K562 (cell line): ENCODE data around the gene SCG3. TPM values are rescaled to one million over a fixed set of nuclear protein-coding genes. Genes with fewer than 3 reads are reported as not detected.

ENCODE experiments used
- ARID3A ChIP-seq: IDR thresholded peaks from 2 replicates; pipeline ENCODE4 v1.6.1; 2012; ENCODE audit warnings: low read depth, low read length, improper control_type of control experiment, borderline replicate concordance
- CBFB ChIP-seq: sonication (generic); formaldehyde crosslinking; IDR thresholded peaks from 2 replicates; pipeline ENCODE4 v1.4.0; 2020; ENCODE audit warnings: mild to moderate bottlenecking, missing genetic modification reagents
- CREB1 ChIP-seq, 2 experiments: sonication (generic) in 1 of 2; formaldehyde crosslinking in 1 of 2; IDR thresholded peaks; 2 replicates each; pipeline versions ENCODE4 v1.6.1 to v1.8.0; 2012 to 2022; ENCODE audit warnings: inconsistent platforms in 1 of 2, mild to moderate bottlenecking in 1 of 2, missing genetic modification reagents in 1 of 2, moderate library complexity in 1 of 2
- CTCFL ChIP-seq: IDR thresholded peaks from 2 replicates; pipeline ENCODE4 v1.6.1; 2011; ENCODE audit warnings: borderline replicate concordance, low read depth, mild to moderate bottlenecking, moderate library complexity, low read length; ENCODE audit not compliant: insufficient read depth, poor library complexity, severe bottlenecking
- DNMT1 ChIP-seq: fragments of 450-650 bp; IDR thresholded peaks from 2 replicates; pipeline ENCODE4 v1.6.1; 2016; ENCODE audit warnings: antibody characterized with exemption, mild to moderate bottlenecking
- ELK1 ChIP-seq: sonication (generic); formaldehyde crosslinking; IDR thresholded peaks from 2 replicates; pipeline ENCODE4 v1.8.1; 2022; ENCODE audit warnings: missing genetic modification reagents
- ETV6 ChIP-seq, 3 experiments: fragments of 150-350 bp in 1 of 3; sonication (generic) in 1 of 3; formaldehyde crosslinking in 1 of 3; IDR thresholded peaks; 2 replicates each; pipeline versions ENCODE4 v1.6.1 to v1.8.0; 2014 to 2022; ENCODE audit warnings: borderline replicate concordance in 2 of 3, low read depth in 2 of 3, antibody characterized with exemption in 1 of 3, low read length in 1 of 3, mild to moderate bottlenecking in 1 of 3, missing genetic modification reagents in 1 of 3
- FOXM1 ChIP-seq, 2 experiments: fragments of 450-650 bp in 1 of 2; sonication (generic) in 1 of 2; formaldehyde crosslinking in 1 of 2; IDR thresholded peaks; 2 replicates each; pipeline versions ENCODE4 v1.6.1 to v1.9.0; 2017 to 2022; ENCODE audit warnings: low read depth in 2 of 2, mild to moderate bottlenecking in 2 of 2, missing genetic modification reagents in 1 of 2, moderate library complexity in 1 of 2
- HBP1 ChIP-seq: fragments of 450-650 bp; formaldehyde crosslinking; IDR thresholded peaks from 2 replicates; pipeline ENCODE4 v1.4.0; 2022; ENCODE audit warnings: missing genetic modification characterization
- HDAC1 ChIP-seq, 2 experiments: fragments of 450-650 bp; IDR thresholded peaks; 2 replicates each; pipeline ENCODE4 v1.6.1; 2016 to 2017; ENCODE audit warnings: inconsistent platforms in 1 of 2, mild to moderate bottlenecking in 1 of 2, moderate library complexity in 1 of 2
- HMG20B ChIP-seq: fragments of 250-450 bp; sonication (Bioruptor Pico); IDR thresholded peaks from 2 replicates; pipeline ENCODE4 v1.5.0; 2021; ENCODE audit warnings: mild to moderate bottlenecking
- KDM2B ChIP-seq: fragments of 250-450 bp; sonication (Bioruptor Pico); IDR thresholded peaks from 2 replicates; pipeline ENCODE4 v1.8.0; 2021; ENCODE audit warnings: mild to moderate bottlenecking, moderate library complexity
- MAZ ChIP-seq, 2 experiments: fragments of 450-650 bp in 1 of 2; sonication (generic) in 1 of 2; formaldehyde crosslinking; IDR thresholded peaks in 1 of 2; conservative IDR thresholded peaks in 1 of 2; 2 replicates each; pipeline versions ENCODE4 v1.4.0 to v1.5.0; 2020; ENCODE audit warnings: mild to moderate bottlenecking in 1 of 2, missing genetic modification reagents in 1 of 2
- MECOM ChIP-seq: fragments of 250-450 bp; sonication (Bioruptor Pico); IDR thresholded peaks from 2 replicates; pipeline ENCODE4 v1.8.0; 2022; ENCODE audit warnings: inconsistent platforms
- MTA2 ChIP-seq: fragments of 450-650 bp; IDR thresholded peaks from 2 replicates; pipeline ENCODE4 v1.6.1; 2016; ENCODE audit warnings: low read depth
- NFIC ChIP-seq: fragments of 450-650 bp; IDR thresholded peaks from 2 replicates; pipeline ENCODE4 v1.6.1; 2017; ENCODE audit warnings: mild to moderate bottlenecking, inconsistent platforms
- POLR3G ChIP-seq: IDR thresholded peaks from 2 replicates; pipeline ENCODE4 v1.6.1; 2011; ENCODE audit not compliant: insufficient read length, insufficient replicate concordance; ENCODE audit errors: extremely low read depth
- PRMT5 ChIP-seq: sonication (generic); formaldehyde crosslinking; IDR thresholded peaks from 2 replicates; pipeline ENCODE4 v1.5.0; 2020; ENCODE audit warnings: missing genetic modification reagents
- PYGO2 ChIP-seq: fragments of 450-650 bp; IDR thresholded peaks from 2 replicates; pipeline ENCODE4 v1.6.1; 2016; ENCODE audit warnings: mild to moderate bottlenecking, missing genetic modification characterization, moderate library complexity, missing compliant biosample characterization
- U2AF1 ChIP-seq: fragments of 200-400 bp; formaldehyde crosslinking; optimal IDR thresholded peaks from 2 replicates; pipeline ENCODE3; 2017; ENCODE audit warnings: mild to moderate bottlenecking, low read depth, low read length, moderate library complexity
- ZNF583 ChIP-seq: fragments of 250-450 bp; sonication (Bioruptor Pico); IDR thresholded peaks from 2 replicates; pipeline ENCODE4 v1.4.0; 2020
- ZNF695 ChIP-seq: fragments of 450-650 bp; formaldehyde crosslinking; IDR thresholded peaks from 2 replicates; pipeline ENCODE4 v1.4.0; 2020; ENCODE audit warnings: mild to moderate bottlenecking, moderate library complexity
- polyA plus RNA-seq, 8 experiments: library from polyadenylated mRNA; depleted of rRNA in 4 of 8; stranded (reverse) in 5 of 8; unstranded in 3 of 8; fragments of >200 nt; fragmentation: Nextera tagmentation in 2 of 8; fragmentation: Illumina TruSeq in 1 of 8; extraction: Ambion mirVana in 2 of 8; extraction: Trizol in 1 of 8; gene quantifications; 2 replicates each; pipeline versions ENCODE4 v1.2.1 to v1.2.3, GENCODE V29; 2011 to 2014; ENCODE audit warnings: inconsistent platforms in 1 of 8, missing spikeins in 1 of 8
- total RNA-seq, 7 experiments: library from RNA; depleted of rRNA in 6 of 7; stranded (reverse); fragments of >200 nt in 6 of 7; fragmentation: Illumina TruSeq in 2 of 7; extraction: Trizol in 2 of 7; gene quantifications; 2 replicates each; pipeline versions ENCODE4 v1.2.1 to v1.2.3, GENCODE V29; 2011 to 2021; ENCODE audit warnings: low replicate concordance in 1 of 7

Gene SCG3
- total and polyA plus RNA-seq, 9 of the 15 experiments (the other 6 are each of a cell fraction or from before 2014, with no cell fraction given) = 13.0 to 43.8 (median 21.0) TPM

GRCh38 chr15:51759557-51760070 lies 78.3 kb downstream of the SCG3 start (continued):
- TF ChIP-seq HBP1 (CRISPR knock-in tag) (no peak), NFIC (peak; percentile 21; the same call in 1 of the 2 replicates), PYGO2 (tag) (no peak), KDM2B (CRISPR knock-in tag) (no peak), ELK1 (CRISPR knock-in tag) (no peak), ZNF583 (CRISPR knock-in tag) (no peak), ARID3A (no peak), ETV6 (IDR thresholded peaks at IDR 0.05; ENCODE audit: borderline replicate concordance in 1 of 2, low read depth in 2 of 2, low read length in 1 of 2) (no peak), ETV6 (CRISPR knock-in tag; IDR thresholded peaks at IDR 0.05; ENCODE audit: borderline replicate concordance) (no peak), MECOM (CRISPR knock-in tag) (no peak), POLR3G (no peak), MTA2 (no peak), CTCFL (no peak), ZNF695 (CRISPR knock-in tag) (no peak), HDAC1 (IDR thresholded peaks at IDR 0.05) (no peak), DNMT1 (no peak), MAZ (CRISPR knock-in tag; conservative IDR thresholded peaks at IDR 0.05 in 1 of 2, IDR thresholded peaks at IDR 0.05 in 1 of 2) (peak in 1 of 2 experiments; percentile 52; a peak in 2 of 4 replicates), PRMT5 (no peak), FOXM1 (IDR thresholded peaks at IDR 0.05; ENCODE audit: low read depth) (no peak), FOXM1 (CRISPR knock-in tag; IDR thresholded peaks at IDR 0.05; ENCODE audit: low read depth) (no peak), CBFB (no peak), HMG20B (no peak), CREB1 (IDR thresholded peaks at IDR 0.05) (no peak), CREB1 (CRISPR knock-in tag; IDR thresholded peaks at IDR 0.05) (no peak), U2AF1 (no peak)
